ENCODE measurements around the gene VMO1.
A peak's percentile ranks its signal among the peaks of the same experiment; 100 is the strongest.

VMO1 gene

GRCh38 chr17:4747847-4748246, 38.3 kb downstream of the VMO1 start:
- no peaks in the 10 kb centered on the region for H3K9me3 ChIP-seq (ENCODE audit: control insufficient read depth, insufficient read depth, low read length)
- H3K9ac ChIP-seq (ENCODE audit: low read depth, low read length), result no peak overlapping the region
- H3K36me3 ChIP-seq (ENCODE audit: control insufficient read depth, insufficient read depth, low read length), result no peaks in the 10 kb centered on the region
- H3K27me3 ChIP-seq (ENCODE audit: control insufficient read depth, insufficient read depth, low read length), result peaks cover 9% of the 10 kb centered on the region
- peaks cover 6% of the 10 kb centered on the region for H3K4me1 ChIP-seq (ENCODE audit: control insufficient read depth, insufficient read depth, low read length)
- no peak overlapping the region for H3K4me3 ChIP-seq (ENCODE audit: low read depth, low read length)

DNA sequence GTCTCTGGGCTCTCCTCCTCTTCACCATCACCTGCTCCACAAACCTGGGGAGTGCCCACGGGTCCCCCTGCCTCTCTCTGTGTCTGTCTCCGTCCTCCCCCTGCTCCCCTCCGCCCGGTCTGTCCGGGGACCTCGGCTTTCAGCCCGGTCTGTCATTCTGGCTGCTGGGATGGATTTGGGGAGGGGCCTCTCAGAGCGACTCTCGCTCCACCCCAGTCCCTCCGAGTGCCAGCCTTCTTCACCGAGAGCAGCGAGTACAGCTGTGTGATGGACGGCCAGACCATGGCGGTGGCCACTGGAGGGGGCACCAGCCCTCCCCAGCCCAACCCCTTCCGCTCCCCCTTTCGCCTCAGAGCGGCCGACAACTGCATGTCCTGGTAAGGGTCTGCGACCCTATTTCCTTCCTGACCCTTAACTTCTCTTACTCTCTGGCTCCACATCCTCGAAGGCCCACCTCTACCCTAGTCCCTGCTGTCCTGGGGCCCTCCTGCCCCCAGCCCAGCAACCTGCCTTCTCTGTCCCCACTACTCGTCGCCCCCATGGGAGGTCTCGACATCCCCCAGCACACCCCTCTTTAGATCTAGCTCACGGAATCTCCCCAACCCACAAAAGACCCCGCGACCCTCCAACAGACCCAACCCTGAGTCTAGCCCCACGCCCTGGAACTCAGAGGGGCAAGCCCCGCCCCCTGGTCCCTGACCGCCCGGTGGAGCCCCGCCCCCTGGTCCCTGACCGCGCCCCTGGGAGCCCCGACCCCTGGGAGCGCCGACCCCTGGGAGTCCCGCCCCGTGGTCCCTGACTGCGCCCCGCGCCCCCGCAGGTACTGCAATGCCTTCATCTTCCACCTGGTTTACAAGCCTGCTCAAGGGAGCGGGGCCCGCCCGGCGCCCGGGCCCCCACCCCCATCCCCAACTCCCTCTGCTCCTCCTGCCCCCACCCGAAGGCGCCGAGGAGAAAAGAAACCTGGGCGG, 40.9 kb downstream of the VMO1 start:
- Histone ChIP-seq H3K27me3 (ENCODE audit: control insufficient read depth, insufficient read depth, low read length) (peaks cover 29% of the 10 kb centered on the region), H3K36me3 (ENCODE audit: control insufficient read depth, insufficient read depth, low read length) (no peaks in the 10 kb centered on the region), H3K4me3 (ENCODE audit: low read depth, low read length) (peak overlapping the region; percentile 79), H3K9me3 (ENCODE audit: control insufficient read depth, insufficient read depth, low read length) (no peaks in the 10 kb centered on the region), H3K4me1 (ENCODE audit: control insufficient read depth, insufficient read depth, low read length) (peaks cover 6% of the 10 kb centered on the region), H3K9ac (ENCODE audit: low read depth, low read length) (no peak overlapping the region)

GRCh38 chr17:4743898-4744297, 42.3 kb downstream of the VMO1 start:
- Histone ChIP-seq H3K27me3 (ENCODE audit: control insufficient read depth, insufficient read depth, low read length) (peaks cover 41% of the 10 kb centered on the region), H3K36me3 (ENCODE audit: control insufficient read depth, insufficient read depth, low read length) (no peaks in the 10 kb centered on the region), H3K4me1 (ENCODE audit: control insufficient read depth, insufficient read depth, low read length) (peaks cover 6% of the 10 kb centered on the region), H3K9ac (ENCODE audit: low read depth, low read length) (no peak overlapping the region), H3K4me3 (ENCODE audit: low read depth, low read length) (no peak overlapping the region), H3K9me3 (ENCODE audit: control insufficient read depth, insufficient read depth, low read length) (no peaks in the 10 kb centered on the region)

DNA sequence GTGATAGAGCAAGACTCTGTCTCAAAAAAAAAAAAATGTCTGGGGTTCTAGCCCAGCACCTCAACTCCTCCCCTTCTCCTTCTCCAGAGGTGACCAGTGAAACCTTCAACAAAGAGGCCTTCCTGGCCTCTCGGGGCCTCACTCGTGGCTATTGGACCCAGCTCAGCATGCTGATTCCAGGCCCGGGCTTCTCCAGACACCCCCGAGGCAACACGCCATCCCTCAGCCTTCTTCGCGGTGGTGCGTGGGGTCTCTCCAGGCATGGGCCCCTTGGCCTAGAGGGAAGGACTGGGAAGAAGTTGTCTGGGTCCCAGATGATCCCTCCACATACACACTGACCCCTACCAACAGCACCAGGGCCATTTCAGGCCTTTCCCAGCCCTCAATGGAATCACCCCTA, 42.9 kb downstream of the VMO1 start:
- no peak overlapping the region for H3K4me3 ChIP-seq (ENCODE audit: low read depth, low read length)
- peaks cover 4% of the 10 kb centered on the region for H3K4me1 ChIP-seq (ENCODE audit: control insufficient read depth, insufficient read depth, low read length)
- no peaks in the 10 kb centered on the region for H3K36me3 ChIP-seq (ENCODE audit: control insufficient read depth, insufficient read depth, low read length)
- H3K27me3 ChIP-seq (ENCODE audit: control insufficient read depth, insufficient read depth, low read length), result peaks cover 48% of the 10 kb centered on the region
- no peaks in the 10 kb centered on the region for H3K9me3 ChIP-seq (ENCODE audit: control insufficient read depth, insufficient read depth, low read length)
- no peak overlapping the region for H3K9ac ChIP-seq (ENCODE audit: low read depth, low read length)

- no peaks in the 10 kb centered on the region for H3K36me3 ChIP-seq (ENCODE audit: control insufficient read depth, insufficient read depth, low read length)
- H3K9ac ChIP-seq (ENCODE audit: low read depth, low read length), result no peak overlapping the region
- H3K4me1 ChIP-seq (ENCODE audit: control insufficient read depth, insufficient read depth, low read length), result peaks cover 4% of the 10 kb centered on the region
- H3K4me3 ChIP-seq (ENCODE audit: low read depth, low read length), result no peak overlapping the region
- peaks cover 51% of the 10 kb centered on the region for H3K27me3 ChIP-seq (ENCODE audit: control insufficient read depth, insufficient read depth, low read length)
- H3K9me3 ChIP-seq (ENCODE audit: control insufficient read depth, insufficient read depth, low read length), result no peaks in the 10 kb centered on the region
These were observed 43.5 kb downstream of the VMO1 start for GRCh38 chr17:4742629-4743028.

GRCh38 chr17:4742133-4742532, 44.0 kb downstream of the VMO1 start:
- H3K4me3 ChIP-seq (ENCODE audit: low read depth, low read length), result no peak overlapping the region
- no peak overlapping the region for H3K9ac ChIP-seq (ENCODE audit: low read depth, low read length)
- no peaks in the 10 kb centered on the region for H3K36me3 ChIP-seq (ENCODE audit: control insufficient read depth, insufficient read depth, low read length)
- H3K4me1 ChIP-seq (ENCODE audit: control insufficient read depth, insufficient read depth, low read length), result peaks cover 4% of the 10 kb centered on the region
- H3K27me3 ChIP-seq (ENCODE audit: control insufficient read depth, insufficient read depth, low read length), result peaks cover 51% of the 10 kb centered on the region
- H3K9me3 ChIP-seq (ENCODE audit: control insufficient read depth, insufficient read depth, low read length), result no peaks in the 10 kb centered on the region

DNA sequence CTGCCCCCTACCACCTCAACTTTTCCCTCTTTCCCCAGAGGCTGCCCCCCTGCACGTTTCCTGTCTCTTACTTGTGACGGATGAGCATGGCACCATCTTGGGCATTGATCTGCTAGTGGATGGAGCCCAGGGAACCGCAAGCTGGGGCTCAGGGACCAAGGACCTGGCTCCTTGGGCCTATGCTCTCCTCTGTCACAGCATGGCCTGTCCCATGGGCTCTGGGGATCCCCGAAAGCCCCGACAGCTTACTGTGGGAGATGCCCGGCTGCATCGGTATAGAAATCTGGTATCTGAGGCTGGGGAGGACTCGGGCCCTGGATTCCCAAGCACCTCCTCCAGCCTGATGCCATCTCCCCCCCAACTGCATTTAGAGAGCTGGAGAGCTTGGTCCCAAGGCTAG, 44.6 kb downstream of the VMO1 start:
- peaks cover 51% of the 10 kb centered on the region for H3K27me3 ChIP-seq (ENCODE audit: control insufficient read depth, insufficient read depth, low read length)
- H3K9ac ChIP-seq (ENCODE audit: low read depth, low read length), result no peak overlapping the region
- no peaks in the 10 kb centered on the region for H3K36me3 ChIP-seq (ENCODE audit: control insufficient read depth, insufficient read depth, low read length)
- H3K9me3 ChIP-seq (ENCODE audit: control insufficient read depth, insufficient read depth, low read length), result no peaks in the 10 kb centered on the region
- H3K4me1 ChIP-seq (ENCODE audit: control insufficient read depth, insufficient read depth, low read length), result peaks cover 3% of the 10 kb centered on the region
- no peak overlapping the region for H3K4me3 ChIP-seq (ENCODE audit: low read depth, low read length)

DNA sequence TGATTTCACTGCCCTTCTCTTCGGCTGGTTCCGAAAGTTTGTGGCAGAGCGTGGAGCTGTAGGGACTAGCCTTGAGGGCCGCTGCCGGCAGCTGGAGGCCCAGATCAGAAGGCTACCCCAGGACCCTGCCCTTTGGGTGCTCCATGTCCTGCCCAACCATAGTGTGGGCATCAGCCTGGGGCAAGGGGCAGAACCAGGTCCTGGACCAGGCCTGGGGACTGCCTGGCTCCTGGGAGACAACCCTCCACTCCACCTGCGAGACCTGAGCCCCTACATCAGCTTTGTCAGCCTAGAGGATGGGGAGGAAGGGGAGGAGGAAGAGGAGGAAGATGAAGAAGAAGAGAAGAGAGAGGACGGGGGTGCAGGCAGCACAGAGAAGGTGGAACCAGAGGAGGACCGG, 45.6 kb downstream of the VMO1 start:
- no peak overlapping the region for H3K9ac ChIP-seq (ENCODE audit: low read depth, low read length)

GRCh38 chr17:4740025-4740351, 46.2 kb downstream of the VMO1 start:
- Histone ChIP-seq H3K9me3 (ENCODE audit: control insufficient read depth, insufficient read depth, low read length) (no peaks in the 10 kb centered on the region), H3K4me3 (ENCODE audit: low read depth, low read length) (peak overlapping the region; percentile 62), H3K4me1 (ENCODE audit: control insufficient read depth, insufficient read depth, low read length) (no peaks in the 10 kb centered on the region), H3K27me3 (ENCODE audit: control insufficient read depth, insufficient read depth, low read length) (peaks cover 53% of the 10 kb centered on the region), H3K36me3 (ENCODE audit: control insufficient read depth, insufficient read depth, low read length) (no peaks in the 10 kb centered on the region), H3K9ac (ENCODE audit: low read depth, low read length) (no peak overlapping the region)

More for the DNA sequence above, 45.6 kb downstream of the VMO1 start:
- Histone ChIP-seq H3K4me1 (ENCODE audit: control insufficient read depth, insufficient read depth, low read length) (no peaks in the 10 kb centered on the region), H3K36me3 (ENCODE audit: control insufficient read depth, insufficient read depth, low read length) (no peaks in the 10 kb centered on the region), H3K27me3 (ENCODE audit: control insufficient read depth, insufficient read depth, low read length) (peaks cover 53% of the 10 kb centered on the region), H3K9me3 (ENCODE audit: control insufficient read depth, insufficient read depth, low read length) (no peaks in the 10 kb centered on the region), H3K4me3 (ENCODE audit: low read depth, low read length) (peak overlapping the region; percentile 62)

DNA sequence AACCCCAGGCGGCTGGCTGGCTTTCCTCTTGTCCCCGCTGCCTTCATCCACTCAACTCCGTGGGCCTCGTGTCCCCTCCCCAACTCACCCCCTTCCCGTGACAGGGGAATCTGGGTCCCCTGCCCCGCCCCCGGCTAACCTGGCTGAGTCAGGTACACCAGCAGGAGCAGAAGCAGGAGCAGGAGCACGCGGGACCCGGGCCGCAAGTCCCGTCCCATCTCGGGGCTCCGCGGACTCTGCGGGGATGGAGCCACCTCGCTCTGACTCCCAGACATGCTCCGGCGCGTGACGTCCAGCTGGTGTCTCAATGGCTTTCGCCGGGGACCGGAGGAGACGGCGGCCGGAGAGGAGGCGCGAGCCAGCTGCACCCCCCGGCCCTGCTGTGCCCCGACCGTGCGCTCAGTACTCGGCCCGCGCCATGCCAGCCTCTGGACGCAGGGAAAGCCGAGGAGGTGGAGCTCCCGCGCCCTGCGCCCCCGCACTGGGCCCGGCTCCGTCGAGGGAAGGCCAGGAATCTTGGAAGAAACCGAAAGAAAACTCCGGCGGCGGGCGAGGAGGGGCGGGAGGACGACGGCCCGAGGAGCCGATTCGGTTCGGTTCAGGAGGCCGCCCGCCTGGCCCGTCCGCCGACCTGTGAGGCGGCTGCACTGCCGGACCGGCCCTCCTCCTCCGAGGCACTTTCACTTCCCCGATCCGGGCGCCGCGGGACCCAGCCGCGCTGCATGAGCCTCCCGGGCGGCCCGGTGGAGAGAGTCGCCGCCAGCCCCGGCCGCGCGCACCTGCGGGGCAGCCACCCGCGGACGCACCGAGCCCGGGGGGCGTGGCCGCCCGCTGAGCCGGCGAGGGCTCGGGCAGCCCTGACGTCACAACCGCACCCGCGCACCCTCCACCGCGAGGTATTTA, 46.8 kb downstream of the VMO1 start, which contains the start of the genes CXCL16 and ZMYND15:
CXCL16 (minus strand) TSS at position 807 of the 903 bp plus-strand sequence; CDS start at position 218, 589 bp downstream.
ZMYND15 (plus strand) TSS at position 712 of the 903 bp plus-strand sequence. CDS start 716 bp downstream, outside the sequence.
- Histone ChIP-seq H3K4me3 (ENCODE audit: low read depth, low read length) (peak within 1 kb of the TSS; percentile 62), H3K4me1 (ENCODE audit: control insufficient read depth, insufficient read depth, low read length) (no peaks in the 10 kb centered on the region), H3K36me3 (ENCODE audit: control insufficient read depth, insufficient read depth, low read length) (peaks cover 2% of the 10 kb centered on the region), H3K9me3 (ENCODE audit: control insufficient read depth, insufficient read depth, low read length) (no peaks in the 10 kb centered on the region), H3K27me3 (ENCODE audit: control insufficient read depth, insufficient read depth, low read length) (peaks cover 50% of the 10 kb centered on the region), H3K9ac (ENCODE audit: low read depth, low read length) (peak within 1 kb of the TSS; percentile 54)
